C4-2B (cell line): ENCODE measurements around the gene PHACTR1.

Source experiments
- H3K27ac ChIP-seq: fragments of 450-650 bp; 2 replicates; pipeline ENCODE4 v1.5.1; 2017
- CTCF ChIP-seq: fragments of 450-650 bp; conservative IDR thresholded peaks from 2 replicates; pipeline ENCODE4 v1.5.1; 2017; ENCODE audit warnings: mild to moderate bottlenecking
- ZFX ChIP-seq: fragments of 450-650 bp; IDR thresholded peaks from 2 replicates; pipeline ENCODE4 v1.6.1; 2017

Gene PHACTR1

GRCh38 chr6:13194852-13195251, 478.3 kb downstream of the PHACTR1 start:
- TF ChIP-seq CTCF (peak; percentile 75), ZFX (no peak)
- no peak overlapping the region for H3K27ac ChIP-seq

GRCh38 chr6:13195803-13196202, 479.2 kb downstream of the PHACTR1 start:
- TF ChIP-seq CTCF: no peak
- TF ChIP-seq ZFX: no peak
- H3K27ac ChIP-seq: no peak overlapping the region

- no peak overlapping the region for H3K27ac ChIP-seq
- no peak for TF ChIP-seq CTCF
- no peak for TF ChIP-seq ZFX
Measured at GRCh38 chr6:13198168-13198567, 481.6 kb downstream of the PHACTR1 start.

GRCh38 chr6:13201336-13201735, 484.8 kb downstream of the PHACTR1 start:
- TF ChIP-seq CTCF (no peak), ZFX (no peak)

GRCh38 chr6:13203145-13203544, 486.6 kb downstream of the PHACTR1 start:
- TF ChIP-seq CTCF: no peak
- no peak for TF ChIP-seq ZFX

More at GRCh38 chr6:13201336-13201735, 484.8 kb downstream of the PHACTR1 start:
- no peak overlapping the region for H3K27ac ChIP-seq

GRCh38 chr6:13205106-13205505, 488.5 kb downstream of the PHACTR1 start:
- no peak for TF ChIP-seq ZFX
- TF ChIP-seq CTCF: no peak
- H3K27ac ChIP-seq: no peak overlapping the region

More at GRCh38 chr6:13203145-13203544, 486.6 kb downstream of the PHACTR1 start:
- H3K27ac ChIP-seq: no peak overlapping the region

- TF ChIP-seq ZFX (no peak), CTCF (no peak)
Measured at GRCh38 chr6:13212096-13212495, 495.5 kb downstream of the PHACTR1 start.

More at GRCh38 chr6:13212096-13212495, 495.5 kb downstream of the PHACTR1 start:
- no peak overlapping the region for H3K27ac ChIP-seq
